ENCODE measurements around the gene VWA3A. TPM values are rescaled to one million over a fixed set of nuclear protein-coding genes. Genes with fewer than 3 reads are reported as not detected.

Gene VWA3A
- total RNA-seq, 1 donor from 2014 or later: 0.10 TPM

- intact Hi-C loops (cut with micrococcal nuclease): no loop called here
- no peak for DNase-seq (ENCODE audit: low spot score)
- Mint-ChIP-seq H3K27me3 (ENCODE audit: insufficient read depth) (peaks cover 6% of the 10 kb centered on the region), H3K36me3 (ENCODE audit: low read depth) (peaks cover 2% of the 10 kb centered on the region), H3K4me3 (no peak overlapping the region), H3K9me3 (no peaks in the 10 kb centered on the region), H3K4me1 (ENCODE audit: low read depth) (peaks cover 13% of the 10 kb centered on the region), H3K27ac (no peak overlapping the region)
Measured at GRCh38 chr16:22183901-22184614, 91.7 kb downstream of the VWA3A start.

DNA sequence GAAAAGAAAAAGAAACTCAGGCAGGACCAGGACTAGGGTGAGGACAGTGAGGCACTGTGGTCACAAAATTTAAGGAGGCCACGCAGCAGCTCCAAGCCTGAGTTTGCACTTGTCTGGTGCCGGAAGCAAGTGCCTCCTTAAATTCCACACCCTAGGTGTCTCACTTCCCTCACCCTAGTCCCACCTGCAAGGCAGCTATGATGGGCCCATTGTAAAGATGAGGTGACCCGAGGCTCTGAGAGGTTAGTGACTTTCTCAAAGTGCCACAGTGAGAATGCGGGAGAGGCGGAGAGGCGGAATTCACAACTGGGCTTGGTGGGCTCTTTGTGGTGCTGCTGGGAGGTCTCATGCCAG lies 92.3 kb downstream of the VWA3A start:
- H3K27ac Mint-ChIP-seq: no peak overlapping the region
- no peak for DNase-seq (ENCODE audit: low spot score)
- peaks cover 6% of the 10 kb centered on the region for H3K27me3 Mint-ChIP-seq (ENCODE audit: insufficient read depth)
- peaks cover 18% of the 10 kb centered on the region for H3K4me1 Mint-ChIP-seq (ENCODE audit: low read depth)
- H3K9me3 Mint-ChIP-seq: no peaks in the 10 kb centered on the region
- H3K36me3 Mint-ChIP-seq (ENCODE audit: low read depth): peaks cover 2% of the 10 kb centered on the region
- intact Hi-C loops (cut with micrococcal nuclease): no loop called here
- no peak overlapping the region for H3K4me3 Mint-ChIP-seq

DNA sequence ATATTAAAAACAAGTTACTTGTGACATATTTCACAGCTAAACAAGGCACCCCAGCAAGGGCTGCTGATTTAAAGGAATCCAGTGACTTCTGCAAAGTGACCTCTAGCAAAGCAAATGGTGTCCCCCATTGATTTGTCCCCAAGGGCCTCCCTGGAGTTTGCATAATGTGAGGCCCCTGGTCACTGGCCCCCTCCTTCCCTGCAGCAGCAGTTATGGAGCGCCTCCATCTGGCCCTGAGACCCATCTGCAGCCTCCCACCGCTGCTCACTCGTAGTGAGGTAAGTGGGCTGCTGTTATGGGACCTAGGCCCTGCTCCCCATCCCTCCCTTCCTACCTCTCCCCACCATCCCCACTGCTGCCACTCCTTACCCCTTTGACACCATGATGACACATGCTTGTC lies 94.2 kb downstream of the VWA3A start:
- H3K36me3 Mint-ChIP-seq (ENCODE audit: low read depth): peaks cover 2% of the 10 kb centered on the region
- no peaks in the 10 kb centered on the region for H3K9me3 Mint-ChIP-seq
- H3K4me1 Mint-ChIP-seq (ENCODE audit: low read depth): peaks cover 24% of the 10 kb centered on the region
- intact Hi-C loops (cut with micrococcal nuclease): loop anchor here (5.0 kb wide), 1 partner anchor 89 kb away; no protein-coding TSS in a partner anchor
- H3K27me3 Mint-ChIP-seq (ENCODE audit: insufficient read depth): peaks cover 3% of the 10 kb centered on the region
- DNase-seq (ENCODE audit: low spot score): no peak
- no peak overlapping the region for H3K27ac Mint-ChIP-seq
- no peak overlapping the region for H3K4me3 Mint-ChIP-seq

DNA sequence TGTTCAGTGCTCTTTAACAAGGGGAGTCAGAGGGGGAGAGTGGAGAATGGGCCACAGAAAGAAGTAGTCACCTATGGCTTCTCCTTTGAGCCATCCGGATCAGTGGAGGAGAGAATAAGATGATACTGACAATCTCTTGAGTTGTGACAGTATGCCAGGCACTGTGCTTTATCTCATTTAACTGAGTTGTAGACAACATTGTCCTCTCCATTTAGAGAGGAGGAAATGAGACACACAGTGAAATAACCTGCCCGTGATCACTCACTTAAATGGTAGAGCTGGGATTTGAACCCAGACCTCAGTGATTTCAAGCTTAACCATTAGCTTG lies 95.9 kb downstream of the VWA3A start:
- H3K9me3 Mint-ChIP-seq: no peaks in the 10 kb centered on the region
- H3K4me1 Mint-ChIP-seq (ENCODE audit: low read depth): peaks cover 41% of the 10 kb centered on the region
- H3K27ac Mint-ChIP-seq: no peak overlapping the region
- peaks cover 2% of the 10 kb centered on the region for H3K36me3 Mint-ChIP-seq (ENCODE audit: low read depth)
- H3K27me3 Mint-ChIP-seq (ENCODE audit: insufficient read depth): peaks cover 3% of the 10 kb centered on the region
- DNase-seq (ENCODE audit: low spot score): no peak
- intact Hi-C loops (cut with micrococcal nuclease): loop anchor here (1.0 to 5.0 kb wide), 4 partner anchors 91 to 187 kb away; partner anchors contain the start of gene PDZD9
- H3K4me3 Mint-ChIP-seq: no peak overlapping the region

DNA sequence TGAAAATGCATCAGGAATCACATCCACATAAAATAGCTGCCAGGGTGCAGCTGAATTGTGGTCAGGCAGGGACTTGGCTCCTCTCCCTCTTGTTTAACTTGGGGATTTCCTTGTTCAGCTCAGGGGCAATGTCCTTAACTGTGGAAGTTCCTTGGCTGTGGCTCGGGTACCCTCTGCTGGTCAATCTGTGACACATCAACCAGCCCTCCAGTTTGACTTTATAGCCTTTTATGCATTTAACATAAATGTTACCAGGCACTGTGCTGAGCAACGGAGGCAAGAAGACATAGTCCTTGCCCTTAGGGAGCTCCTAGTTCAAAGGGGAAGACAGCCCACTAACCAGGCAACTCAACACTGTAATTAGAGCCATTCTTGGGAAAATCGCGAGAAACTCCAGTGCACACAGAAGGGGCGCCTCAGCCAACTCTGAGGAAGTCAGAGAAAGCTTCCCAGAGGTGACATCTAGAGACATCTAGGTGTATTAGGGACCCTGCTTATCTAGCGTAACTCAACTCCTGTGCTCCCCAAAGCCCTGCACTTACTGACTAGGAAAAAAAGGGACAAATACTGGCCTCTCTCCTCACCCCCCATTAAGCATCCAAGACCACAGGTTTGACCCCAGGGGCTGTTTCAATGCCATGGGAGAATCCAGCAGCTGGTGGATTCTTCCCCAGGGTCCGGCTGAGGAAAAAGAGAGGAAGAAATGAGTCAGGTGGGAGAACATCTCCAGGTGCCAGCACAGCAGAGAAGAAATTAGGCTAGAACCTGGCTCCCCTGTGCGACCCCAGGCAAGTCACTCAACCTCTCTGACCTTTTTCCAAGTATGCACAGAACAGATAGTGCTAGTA lies 96.5 kb downstream of the VWA3A start:
- Mint-ChIP-seq H3K27ac (peak overlapping the region; percentile 99), H3K9me3 (no peaks in the 10 kb centered on the region), H3K36me3 (ENCODE audit: low read depth) (peaks cover 2% of the 10 kb centered on the region), H3K4me1 (ENCODE audit: low read depth) (peaks cover 47% of the 10 kb centered on the region), H3K27me3 (ENCODE audit: insufficient read depth) (peaks cover 3% of the 10 kb centered on the region), H3K4me3 (peak overlapping the region; percentile 88)
- DNase-seq (ENCODE audit: low spot score): peak; percentile 60
- intact Hi-C loops (cut with micrococcal nuclease): loop anchor here (1.0 to 5.0 kb wide), 4 partner anchors 92 to 188 kb away; partner anchors contain the start of gene PDZD9

GRCh38 chr16:22189473-22190080 lies 97.2 kb downstream of the VWA3A start:
- H3K9me3 Mint-ChIP-seq: no peaks in the 10 kb centered on the region
- H3K27ac Mint-ChIP-seq: peak overlapping the region; percentile 99
- H3K4me3 Mint-ChIP-seq: peak overlapping the region; percentile 88
- intact Hi-C loops (cut with micrococcal nuclease): loop anchor here (1.0 to 10.0 kb wide), 6 partner anchors 92 to 1289 kb away; partner anchors contain the start of genes DCUN1D3, LYRM1, METTL9 and UQCRC2
- DNase-seq (ENCODE audit: low spot score): peak; percentile 8
- peaks cover 5% of the 10 kb centered on the region for H3K36me3 Mint-ChIP-seq (ENCODE audit: low read depth)
- H3K4me1 Mint-ChIP-seq (ENCODE audit: low read depth): peaks cover 54% of the 10 kb centered on the region
- peaks cover 1% of the 10 kb centered on the region for H3K27me3 Mint-ChIP-seq (ENCODE audit: insufficient read depth)

DNA sequence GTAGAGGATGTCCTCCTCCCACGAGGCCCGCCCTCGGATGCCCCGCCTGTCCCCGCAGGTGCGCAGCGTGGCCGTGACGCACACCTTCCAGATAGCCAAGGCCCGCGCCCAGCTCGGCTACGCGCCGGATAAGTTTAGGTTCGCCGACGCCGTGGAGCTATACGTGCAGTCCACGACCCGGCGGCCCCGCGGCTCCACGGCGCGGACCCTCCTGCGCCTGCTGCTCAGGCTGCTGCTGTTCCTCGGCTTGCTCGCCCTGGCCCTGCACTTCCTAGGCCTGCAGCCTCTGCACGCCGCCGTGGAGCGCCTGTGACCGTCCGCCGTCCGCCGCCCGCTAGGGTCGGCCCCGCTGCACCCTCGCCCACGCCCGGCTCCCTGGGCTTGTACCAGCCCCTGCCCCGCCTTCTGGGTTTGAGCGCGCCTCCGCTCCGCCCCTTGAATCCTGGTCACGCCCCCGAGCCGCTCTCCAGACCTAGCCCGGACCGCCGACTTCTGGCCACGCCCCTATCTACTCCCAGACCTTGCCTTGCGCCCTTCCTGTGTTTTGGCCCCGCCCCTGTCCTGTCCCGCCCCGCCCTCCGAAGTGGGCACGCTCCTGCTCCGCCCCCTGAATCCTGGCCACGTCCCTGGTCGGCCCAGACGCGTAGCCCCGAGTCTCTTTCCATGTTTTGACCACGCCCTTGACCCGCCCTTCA lies 97.9 kb downstream of the VWA3A start:
- peaks cover 1% of the 10 kb centered on the region for H3K27me3 Mint-ChIP-seq (ENCODE audit: insufficient read depth)
- H3K36me3 Mint-ChIP-seq (ENCODE audit: low read depth): peaks cover 7% of the 10 kb centered on the region
- H3K4me3 Mint-ChIP-seq: peak overlapping the region; percentile 88
- H3K27ac Mint-ChIP-seq: peak overlapping the region; percentile 99
- intact Hi-C loops (cut with micrococcal nuclease): loop anchor here (1.0 to 10.0 kb wide), 5 partner anchors 163 to 1289 kb away; partner anchors contain the start of genes DCUN1D3, LYRM1, METTL9 and UQCRC2
- peaks cover 61% of the 10 kb centered on the region for H3K4me1 Mint-ChIP-seq (ENCODE audit: low read depth)
- DNase-seq (ENCODE audit: low spot score): peak; percentile 99
- no peaks in the 10 kb centered on the region for H3K9me3 Mint-ChIP-seq

- peak; percentile 94 for DNase-seq (ENCODE audit: low spot score)
- Mint-ChIP-seq H3K36me3 (ENCODE audit: low read depth) (peaks cover 7% of the 10 kb centered on the region), H3K27me3 (ENCODE audit: insufficient read depth) (peaks cover 4% of the 10 kb centered on the region), H3K4me1 (ENCODE audit: low read depth) (peaks cover 68% of the 10 kb centered on the region), H3K9me3 (no peaks in the 10 kb centered on the region), H3K4me3 (peak overlapping the region; percentile 88), H3K27ac (peak overlapping the region; percentile 99)
- intact Hi-C loops (cut with micrococcal nuclease): loop anchor here (1.0 to 10.0 kb wide), 6 partner anchors 15 to 1290 kb away; partner anchors contain the start of genes DCUN1D3, EEF2K, LYRM1 and METTL9
Measured at GRCh38 chr16:22190776-22191531, 98.6 kb downstream of the VWA3A start.

GRCh38 chr16:22191532-22192260 lies 99.4 kb downstream of the VWA3A start:
- H3K4me1 Mint-ChIP-seq (ENCODE audit: low read depth): peaks cover 71% of the 10 kb centered on the region
- H3K27me3 Mint-ChIP-seq (ENCODE audit: insufficient read depth): peaks cover 4% of the 10 kb centered on the region

GRCh38 chr16:22192261-22193062 lies 100.1 kb downstream of the VWA3A start:
- intact Hi-C loops (cut with micrococcal nuclease): loop anchor here (1.0 to 10.0 kb wide), 2 partner anchors 182 to 548 kb away; partner anchors contain the start of gene CDR2
- Mint-ChIP-seq H3K27ac (peak overlapping the region; percentile 99), H3K4me1 (ENCODE audit: low read depth) (peaks cover 71% of the 10 kb centered on the region), H3K4me3 (peak overlapping the region; percentile 88), H3K36me3 (ENCODE audit: low read depth) (peaks cover 7% of the 10 kb centered on the region), H3K27me3 (ENCODE audit: insufficient read depth) (peaks cover 4% of the 10 kb centered on the region), H3K9me3 (no peaks in the 10 kb centered on the region)
- DNase-seq (ENCODE audit: low spot score): peak; percentile 85

More at GRCh38 chr16:22191532-22192260, 99.4 kb downstream of the VWA3A start:
- Mint-ChIP-seq H3K27ac (peak overlapping the region; percentile 99), H3K4me3 (peak overlapping the region; percentile 88), H3K9me3 (no peaks in the 10 kb centered on the region), H3K36me3 (ENCODE audit: low read depth) (peaks cover 7% of the 10 kb centered on the region)
- DNase-seq (ENCODE audit: low spot score): peak; percentile 30
- intact Hi-C loops (cut with micrococcal nuclease): loop anchor here (1.0 to 10.0 kb wide), 5 partner anchors 15 to 1291 kb away; partner anchors contain the start of genes CDR2, DCUN1D3, EEF2K and LYRM1

All from activated T-helper 1 cell treated with anti-CD3 and anti-CD28 coated beads, Interleukin-12 subunit alpha, Interleukin-12 subunit beta, Interleukin-2, Interleukin-4 antibody, amounts not matched to agents 30 ng/mL and 10 ng/mL and 1 ng/mL, durations not matched to agents 14 hours and 24 hours and 36 hours (primary cell).